Stimulated activated CD8-positive, alpha-beta memory T cell treated with anti-CD3 and anti-CD28 coated beads, Interleukin-2, amount 100 ng/mL, for 1 hour (primary cell): ENCODE measurements around the gene RFTN2.
"Not testable (repeated sequence)": the region's sequence is repeated elsewhere in the genome, so short reads cannot be mapped to it uniquely, and the experiment has no call there.

ENCODE experiments used
- DNase-seq, 2 donors: peaks; one replicate each; pipeline ENCODE4 v3.0.0-alpha.2; 2020; ENCODE audit warnings: low read depth in 2 of 2

Gene RFTN2

DNA sequence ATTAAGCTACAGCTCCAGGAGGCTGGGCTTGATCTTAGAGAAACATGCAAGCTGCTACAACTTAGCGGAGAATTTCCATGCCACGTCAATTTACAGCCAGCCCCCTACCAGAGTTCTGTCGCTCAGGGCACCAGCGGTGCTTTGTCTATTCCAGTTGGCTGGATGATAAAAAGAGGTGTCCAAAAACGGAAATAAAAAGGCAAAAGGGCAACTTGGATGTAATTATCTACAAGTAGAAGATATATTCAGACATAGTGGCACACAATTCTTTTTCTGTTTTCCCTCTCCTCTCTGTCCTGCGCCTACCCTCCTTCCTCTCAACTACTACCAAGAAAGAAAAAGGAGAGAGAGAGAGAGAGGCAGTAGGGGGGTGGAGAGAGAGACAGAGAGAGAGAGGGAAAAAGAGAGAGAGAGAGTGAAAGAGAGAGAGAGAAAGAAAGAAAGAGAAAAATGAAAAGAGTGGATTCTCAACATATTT, 363 bp upstream of the RFTN2 start:
- no peak for DNase-seq

DNA sequence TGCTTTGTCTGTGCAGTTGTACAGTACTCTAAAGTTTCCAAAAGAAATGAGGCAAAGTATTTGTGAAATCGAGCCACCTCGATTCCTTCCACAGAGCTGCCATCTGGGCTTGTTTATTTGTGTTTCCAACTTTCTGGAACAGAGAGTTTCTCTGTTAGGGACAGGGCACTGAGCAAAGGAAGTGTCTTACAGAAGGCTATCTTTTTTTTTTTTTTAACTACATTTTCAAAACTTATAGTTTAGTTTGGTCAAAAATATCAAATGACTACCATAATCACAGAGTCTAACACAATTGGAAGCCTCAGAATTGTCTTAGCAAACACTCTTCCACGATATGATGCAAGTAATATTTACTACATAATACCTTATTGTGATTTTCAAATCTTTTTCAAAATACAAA, 796 bp downstream of the RFTN2 start:
- no peak for DNase-seq

DNA sequence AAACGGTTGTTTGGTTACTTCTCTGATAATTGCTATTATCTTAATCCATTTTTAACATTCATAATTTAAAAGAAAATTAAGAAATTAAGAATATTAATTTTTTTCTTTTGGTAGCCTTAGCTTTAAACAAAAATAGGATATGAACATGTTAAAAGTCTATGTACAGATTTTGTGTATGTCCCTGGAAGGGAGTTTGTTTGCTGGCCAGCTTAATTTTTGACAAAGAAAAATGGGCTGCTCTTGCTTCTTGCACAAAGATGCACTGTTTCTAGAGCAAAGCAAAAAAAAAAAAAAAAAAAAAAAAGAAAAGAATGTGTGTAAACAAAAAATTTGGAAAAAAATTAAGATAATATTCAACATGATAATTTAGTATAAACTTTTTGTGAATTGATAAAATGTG, 1.3 kb downstream of the RFTN2 start:
- DNase-seq: no peak

DNA sequence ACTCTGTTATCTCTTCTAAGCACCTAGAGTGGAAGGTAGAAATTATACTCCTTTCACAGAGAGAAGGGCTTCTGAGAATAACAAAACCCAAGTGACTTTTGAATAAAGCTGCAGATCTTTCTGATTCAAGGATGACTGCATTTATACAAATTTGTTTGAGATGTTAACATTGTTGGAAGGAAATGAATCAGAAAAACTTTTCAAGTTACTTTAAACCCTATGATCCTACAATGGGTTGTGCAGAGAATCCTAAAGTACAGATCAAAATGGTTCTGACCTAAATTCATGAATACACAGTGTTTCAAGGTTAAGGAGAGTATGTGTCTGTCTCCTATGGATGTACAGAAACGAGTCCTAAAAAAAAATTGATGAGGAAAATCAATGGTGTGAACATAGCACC, 1.8 kb downstream of the RFTN2 start:
- no peak for DNase-seq

DNA sequence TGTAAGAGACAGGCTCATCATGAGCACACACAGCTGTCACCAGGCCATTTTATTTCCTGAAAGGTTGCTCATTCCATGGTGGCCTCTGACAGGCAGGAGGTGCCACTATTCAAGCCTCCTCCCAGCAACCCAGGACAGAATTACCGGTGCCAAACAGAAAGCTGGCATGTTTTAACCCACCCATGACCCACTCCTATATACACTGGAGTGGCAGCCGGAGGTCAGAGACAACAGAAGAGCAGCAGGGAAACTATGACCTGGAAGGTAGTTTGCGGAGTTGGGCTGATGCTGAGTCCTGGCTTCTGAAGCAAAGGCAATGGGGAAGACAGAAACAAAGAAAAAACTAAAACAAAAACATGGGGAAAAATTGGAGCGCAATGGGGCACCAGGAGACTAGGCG, 2.3 kb downstream of the RFTN2 start:
- no peak for DNase-seq

DNA sequence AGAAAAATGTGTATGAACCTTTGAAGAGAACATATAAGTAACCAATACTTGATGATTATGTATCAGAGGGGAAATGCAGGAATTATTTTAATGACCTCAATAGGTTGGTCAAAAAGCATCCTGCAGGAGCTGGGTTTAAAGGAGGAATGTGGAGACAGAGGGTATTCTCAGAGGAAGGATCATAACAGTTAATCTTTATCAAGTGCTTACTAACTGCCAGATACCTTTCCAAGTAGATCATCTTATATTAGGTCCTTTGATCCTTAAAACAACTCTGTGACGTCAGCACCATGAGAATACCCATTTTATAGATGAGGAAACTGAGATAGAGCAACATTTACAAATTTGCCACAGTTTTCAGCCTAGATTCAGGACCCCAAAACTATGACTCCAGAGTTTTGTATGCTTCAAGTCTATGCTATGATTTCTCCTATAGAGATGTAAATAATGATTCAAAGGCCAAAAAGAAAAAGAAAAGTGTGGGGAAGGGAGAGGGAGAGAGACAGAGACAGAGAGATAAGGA, 3.0 kb downstream of the RFTN2 start:
- no peak for DNase-seq

DNA sequence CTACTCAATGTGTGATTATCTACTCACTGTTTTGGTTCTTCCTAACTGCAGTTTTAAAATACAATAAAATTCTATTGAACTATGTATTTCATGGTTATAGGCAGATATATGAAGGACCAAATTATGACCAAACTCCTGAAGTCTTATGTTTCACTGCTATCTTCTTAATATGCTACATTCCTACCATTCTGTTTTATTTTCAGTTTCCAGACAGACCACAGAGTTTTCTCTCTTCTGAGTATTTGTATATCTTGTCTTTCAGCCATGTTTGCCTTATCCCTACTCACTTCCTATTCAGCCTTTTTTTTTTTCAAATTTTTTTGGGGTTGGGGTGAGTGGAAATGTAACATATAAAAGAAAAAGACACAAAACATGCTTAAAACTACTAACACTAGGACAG, 6.3 kb downstream of the RFTN2 start:
- no peak for DNase-seq

DNA sequence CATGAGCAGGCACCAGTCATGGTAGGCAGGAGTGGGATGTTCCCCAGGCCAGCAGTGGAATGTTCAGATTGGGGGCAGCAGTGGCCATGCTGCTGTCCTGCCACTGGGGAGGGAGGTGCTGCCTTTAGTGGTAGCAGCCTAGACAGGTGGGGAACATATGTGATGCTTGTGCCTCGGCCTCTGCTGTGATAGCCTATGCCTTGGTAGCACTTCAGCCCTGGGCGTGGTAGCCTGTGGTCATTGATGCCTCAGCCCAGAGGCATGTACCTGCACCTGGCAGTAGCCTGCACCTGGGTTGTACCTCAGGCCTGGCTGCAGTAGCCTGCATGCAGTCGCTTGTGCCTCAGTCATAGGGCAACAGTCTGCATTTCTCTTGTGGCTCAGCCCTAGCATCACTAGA, 7.1 kb downstream of the RFTN2 start:
- no peak for DNase-seq

DNA sequence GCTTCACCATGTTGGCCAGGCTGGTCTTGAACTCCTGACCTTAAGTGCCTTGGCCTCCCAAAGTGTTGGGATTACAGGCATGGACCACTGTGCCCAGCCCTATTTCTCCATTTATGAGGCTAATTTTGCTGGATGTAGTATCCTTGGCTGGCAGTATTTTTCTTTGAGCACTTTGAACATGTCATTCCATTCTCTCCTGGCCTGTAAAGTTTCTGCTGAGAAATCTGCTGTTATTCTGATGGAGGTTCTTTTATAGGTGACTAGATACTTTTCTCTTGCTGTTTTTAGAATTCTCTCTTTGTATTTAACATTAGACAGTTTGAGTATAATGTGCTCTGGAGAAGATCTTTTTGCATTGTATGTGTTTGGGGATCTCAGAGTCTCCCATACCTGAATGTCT, 9.1 kb downstream of the RFTN2 start:
- no peak for DNase-seq

DNA sequence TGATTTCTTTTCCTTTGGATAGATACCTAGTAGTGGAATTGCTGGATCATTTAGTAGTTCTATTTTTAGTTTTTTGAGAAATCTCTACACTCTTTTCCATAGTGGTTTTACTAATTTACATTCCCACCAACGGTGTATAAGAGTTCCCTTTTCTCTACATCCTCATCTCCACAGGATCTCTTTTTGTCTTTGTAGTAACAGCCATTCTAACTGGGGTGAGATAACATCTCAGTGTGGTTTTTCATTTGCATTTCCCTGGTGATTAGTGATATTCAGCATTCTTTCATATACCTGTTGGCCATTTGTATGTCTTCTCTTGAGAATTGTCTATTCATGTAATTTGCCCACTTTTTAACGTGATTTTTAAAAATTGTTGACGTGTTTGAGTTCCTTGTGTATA, 13.8 kb downstream of the RFTN2 start:
- DNase-seq: no peak

DNA sequence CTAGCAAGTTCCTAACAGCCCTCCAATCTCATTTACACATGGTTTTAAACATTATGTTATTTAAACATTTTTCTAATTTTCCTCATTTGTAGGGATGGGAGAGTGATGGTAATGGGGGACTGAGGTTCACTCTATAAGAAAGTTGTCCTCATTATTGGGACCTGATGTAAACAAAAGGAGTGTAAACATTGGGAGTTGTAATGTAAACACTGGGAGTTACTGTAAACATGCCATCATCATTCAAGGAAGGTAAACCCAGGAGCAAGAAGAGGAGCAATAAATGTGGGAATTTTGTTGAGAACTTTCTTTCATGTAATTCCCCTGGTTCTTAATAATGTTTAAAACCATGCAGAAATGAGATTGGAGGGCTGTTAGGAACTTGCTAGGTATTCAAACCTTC, 17.8 kb downstream of the RFTN2 start:
- DNase-seq: no peak

DNA sequence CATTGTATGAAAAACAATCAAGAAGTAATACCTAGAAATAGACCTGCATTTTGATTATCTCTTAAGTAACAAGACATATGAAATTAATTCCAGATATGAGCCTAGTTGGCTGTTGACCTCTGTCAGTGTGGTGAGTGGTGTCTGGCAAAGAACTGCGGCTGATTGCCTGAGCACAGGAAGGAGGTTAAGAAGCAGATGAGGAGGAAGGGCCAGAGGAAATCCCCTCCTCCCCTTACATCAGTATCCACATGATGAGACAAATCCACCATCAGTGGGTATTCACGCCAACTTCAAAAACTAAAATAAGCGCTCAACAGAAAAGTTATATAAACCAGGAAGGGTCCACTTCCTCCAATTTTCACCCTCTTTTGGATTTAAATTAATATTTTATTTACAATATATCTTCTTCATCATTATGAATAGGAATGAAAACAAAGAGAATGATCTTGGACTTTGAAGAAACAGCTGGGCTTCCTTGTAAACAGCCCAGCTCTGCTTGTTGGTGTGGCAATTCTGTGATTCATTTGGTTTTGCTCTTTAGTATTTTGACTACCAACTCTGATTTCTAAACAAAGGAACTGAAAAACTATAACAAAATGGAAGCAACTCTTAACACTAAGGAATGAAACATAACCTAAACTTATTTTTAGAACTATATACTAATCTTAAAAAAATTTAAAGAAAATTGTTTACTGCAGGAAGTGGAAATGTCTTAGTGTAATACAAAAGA, 27.3 kb downstream of the RFTN2 start:
- DNase-seq: no peak

DNA sequence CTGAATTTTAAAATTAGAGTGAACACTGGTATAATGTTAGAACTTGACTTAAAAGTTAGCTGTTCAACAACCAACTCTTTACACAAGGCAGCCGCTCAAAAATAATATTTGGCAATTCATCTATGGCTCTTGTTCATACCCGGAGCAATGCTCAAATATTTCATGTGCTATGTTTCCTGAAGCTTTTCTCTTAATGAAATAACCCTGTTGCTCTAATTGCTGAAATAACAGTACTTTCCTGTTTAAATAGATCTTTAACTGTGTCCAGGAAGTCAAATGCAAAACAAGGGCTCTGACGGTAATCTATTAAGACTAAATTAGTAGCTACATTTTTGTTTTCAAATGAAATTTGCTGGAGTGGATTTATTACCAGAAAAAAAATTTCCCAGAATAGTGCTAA, 33.7 kb downstream of the RFTN2 start:
- no peak for DNase-seq

DNA sequence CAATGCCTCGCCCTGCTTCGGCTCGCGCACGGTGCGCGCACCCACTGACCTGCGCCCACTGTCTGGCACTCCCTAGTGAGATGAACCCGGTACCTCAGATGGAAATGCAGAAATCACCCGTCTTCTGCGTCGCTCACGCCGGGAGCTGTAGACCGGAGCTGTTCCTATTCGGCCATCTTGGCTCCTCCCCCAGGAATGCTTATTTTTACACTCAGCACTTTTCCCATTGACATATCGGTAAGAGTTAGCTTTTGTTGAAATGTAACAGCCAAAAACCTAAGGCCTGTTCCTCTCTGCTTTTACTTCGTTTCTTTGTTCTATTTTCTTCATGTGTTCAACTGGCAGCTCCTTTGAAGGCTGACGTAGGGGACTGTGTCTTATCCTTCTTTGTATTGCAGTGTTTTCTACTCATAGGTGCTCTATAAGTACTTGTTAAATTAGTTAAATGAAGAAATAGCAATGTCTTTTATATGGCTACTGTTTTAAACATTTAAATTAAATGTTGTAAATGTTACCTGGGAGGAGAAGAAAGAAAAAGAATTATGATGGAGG, 34.7 kb downstream of the RFTN2 start:
- not testable (repeated sequence) for DNase-seq

DNA sequence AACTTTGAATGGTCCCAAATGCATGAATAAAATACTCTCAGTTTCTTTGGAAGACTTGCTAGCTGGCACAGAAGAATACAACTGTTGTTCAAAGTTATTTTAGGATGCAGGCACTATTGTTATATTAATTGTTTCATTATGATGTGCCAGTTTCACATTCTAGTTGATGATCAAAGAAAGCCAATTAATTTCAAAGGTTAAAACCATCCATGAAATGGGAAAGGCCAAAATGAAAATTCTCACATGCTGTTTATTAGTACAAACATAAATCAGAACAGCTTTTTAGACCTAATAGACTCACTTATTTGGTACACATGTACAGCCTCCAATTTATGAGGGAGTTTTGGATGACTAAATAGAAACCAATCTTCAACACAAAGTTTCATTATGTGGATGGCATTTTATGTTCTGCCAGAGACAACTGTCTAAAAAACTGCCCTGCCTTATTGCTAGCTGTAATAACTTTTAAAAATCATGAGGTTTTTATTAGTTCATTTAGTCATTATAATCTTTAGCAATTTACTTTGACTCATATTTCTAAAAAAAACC, 42.2 kb downstream of the RFTN2 start:
- DNase-seq: no peak

DNA sequence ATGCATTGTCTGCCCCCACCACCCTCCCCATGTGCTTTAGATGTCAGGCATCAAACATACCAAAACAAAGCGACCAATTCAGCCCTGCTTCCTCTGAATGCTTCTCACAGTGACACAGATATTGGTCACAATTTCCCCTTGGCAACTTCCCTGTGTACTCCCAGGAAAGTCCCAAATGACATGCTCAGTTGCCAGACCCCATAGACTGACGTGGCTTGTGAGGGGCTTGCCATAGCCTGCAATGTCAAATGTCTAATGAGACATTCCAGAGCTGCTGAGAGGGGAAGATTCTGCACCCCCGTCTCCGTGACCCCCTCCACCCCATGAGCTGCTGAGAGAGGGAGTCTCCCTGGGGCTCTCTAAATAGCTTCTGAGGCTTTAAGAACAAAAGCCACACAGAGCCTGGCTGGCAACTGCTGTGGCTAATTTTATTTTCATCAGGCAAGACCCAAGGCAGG, 47.3 kb downstream of the RFTN2 start:
- DNase-seq: no peak

DNA sequence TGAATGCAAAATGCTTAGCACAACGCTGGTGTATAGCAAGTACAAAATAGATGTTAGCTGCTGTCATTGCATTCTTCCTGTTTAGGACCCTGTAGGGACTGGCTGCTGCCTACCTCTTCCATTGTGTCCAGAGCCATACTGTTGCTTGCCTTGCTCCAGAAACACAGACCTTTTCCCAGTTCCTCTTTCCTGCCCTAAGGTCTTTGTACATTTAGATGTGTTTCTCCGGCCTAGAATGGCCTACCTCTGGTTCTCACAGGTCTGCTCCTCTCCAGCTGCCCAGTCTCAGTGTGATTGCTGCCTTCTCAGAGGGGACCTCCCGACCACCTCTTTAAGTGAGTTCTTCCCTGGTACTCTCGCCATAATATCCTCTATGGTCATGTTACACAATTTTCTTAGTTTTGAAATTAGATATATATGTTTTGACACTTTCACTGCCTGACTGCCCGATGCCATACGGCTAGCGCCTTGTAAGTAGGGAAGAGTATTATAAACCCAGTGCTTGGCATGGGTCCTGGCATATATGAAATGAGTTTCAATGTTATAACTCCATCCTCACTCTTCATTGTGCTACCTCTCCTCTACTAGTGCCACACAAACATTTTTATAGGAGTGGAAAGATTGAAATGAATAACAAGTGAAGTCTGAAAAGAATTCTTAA, 48.3 kb downstream of the RFTN2 start:
- DNase-seq: no peak

DNA sequence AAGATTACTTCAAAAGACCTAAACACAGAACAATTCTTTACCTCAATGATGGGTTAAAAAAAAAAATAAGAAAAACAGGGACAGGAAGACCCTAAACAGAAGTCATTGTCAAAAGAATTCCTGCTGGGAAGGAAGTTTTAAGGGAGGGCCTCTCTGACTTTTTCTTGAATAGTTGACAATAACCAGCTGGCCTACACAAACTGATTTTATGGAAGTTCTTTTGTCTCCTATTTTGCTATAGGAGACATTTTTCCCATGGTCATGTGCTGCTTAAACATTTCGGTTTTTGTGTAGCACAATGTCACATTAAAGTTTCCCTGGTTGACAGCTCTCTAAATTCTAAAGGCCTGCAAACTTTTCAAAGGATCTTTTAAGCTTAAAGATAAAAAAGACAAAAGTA, 55.3 kb downstream of the RFTN2 start:
- no peak for DNase-seq

DNA sequence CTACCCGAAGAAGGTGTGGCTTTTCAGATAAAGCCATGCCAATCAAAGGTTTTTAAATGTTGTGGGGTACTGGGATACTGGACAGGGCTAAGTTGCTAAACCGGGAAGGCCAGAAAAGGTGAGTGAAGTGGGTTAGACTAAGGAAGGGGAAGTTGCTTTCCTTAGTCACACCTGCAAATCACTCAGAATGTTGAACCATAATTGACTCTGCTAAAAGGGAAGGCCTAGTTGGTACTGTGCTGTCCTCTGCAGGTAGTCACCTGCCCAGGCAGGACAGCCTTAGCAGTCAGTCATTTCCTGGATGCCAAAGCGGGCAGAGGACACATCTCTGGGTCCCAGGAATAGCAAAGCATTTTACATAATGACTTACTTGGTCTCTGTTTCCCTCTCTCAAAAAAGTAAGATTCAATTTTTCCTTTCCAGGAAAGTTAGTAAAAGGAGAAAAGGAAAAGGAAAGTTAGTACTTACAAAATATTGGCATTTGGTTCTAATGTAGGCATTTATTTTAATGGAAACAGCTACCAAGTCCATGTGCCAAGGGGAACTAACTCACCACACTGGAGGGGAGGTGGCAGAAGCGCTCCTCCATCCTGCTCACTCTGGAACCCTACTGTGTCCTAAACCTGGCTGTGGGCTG, 60.3 kb downstream of the RFTN2 start:
- no peak for DNase-seq

DNA sequence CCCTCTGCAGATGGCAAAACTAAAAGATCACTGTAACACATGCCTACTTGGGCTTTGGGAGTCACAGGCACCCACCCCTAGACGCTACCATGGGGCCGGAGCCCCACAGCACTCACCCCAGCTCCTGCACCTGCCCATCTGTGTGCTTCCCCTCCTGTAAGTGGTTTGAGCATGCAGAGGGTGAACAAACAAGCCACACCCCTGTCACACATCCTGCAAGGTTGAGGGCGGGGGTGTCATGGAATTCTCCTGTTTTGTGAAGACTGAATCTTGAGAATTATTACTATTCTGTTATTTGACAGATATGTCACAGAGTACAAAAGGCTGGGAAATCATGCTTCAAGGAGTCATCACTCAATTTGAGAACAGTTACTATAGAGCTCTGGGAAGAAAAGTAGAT, 60.9 kb downstream of the RFTN2 start:
- DNase-seq: no peak

DNA sequence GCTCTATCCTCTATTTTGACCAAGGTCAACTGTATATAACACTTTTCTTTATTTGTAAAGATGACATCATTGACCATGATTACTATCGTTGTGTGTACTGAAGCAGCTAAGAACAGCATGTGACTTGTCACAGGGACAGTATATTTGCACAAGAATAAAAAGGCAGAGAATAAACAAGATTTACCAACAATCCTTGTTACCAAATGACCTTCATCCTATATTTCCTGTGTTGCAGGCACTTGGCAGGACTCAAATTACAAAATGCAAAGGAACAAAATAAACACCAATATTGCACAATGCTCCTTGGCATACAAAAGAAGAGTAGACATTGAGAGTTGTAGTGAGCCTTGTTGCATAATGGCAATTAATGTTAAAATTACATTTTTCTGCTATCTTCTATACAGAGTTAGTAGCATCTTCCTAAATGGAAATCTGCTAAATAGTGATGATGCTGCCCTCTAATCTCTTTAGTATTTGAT, 61.8 kb downstream of the RFTN2 start:
- DNase-seq: no peak

DNA sequence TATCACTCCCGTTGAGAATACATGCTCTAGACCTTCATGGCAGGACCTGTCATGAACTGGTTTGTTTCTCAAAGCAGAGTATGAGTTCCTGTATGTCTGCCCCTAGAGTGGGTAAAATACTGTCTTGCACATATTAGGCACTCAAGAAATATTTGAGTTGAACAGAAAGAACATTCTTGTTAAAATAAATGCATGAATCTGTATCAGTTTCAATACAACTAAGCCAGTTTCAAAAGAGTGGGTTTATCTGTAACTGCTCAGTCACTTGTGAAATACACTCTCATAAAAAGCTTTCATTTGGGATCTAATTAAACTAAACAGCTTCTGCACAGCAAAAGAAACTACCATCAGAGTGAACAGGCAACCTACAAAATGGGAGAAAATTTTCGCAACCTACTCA, 69.2 kb downstream of the RFTN2 start:
- DNase-seq: no peak
